ENCODE results near the gene MGMT.

The MGMT gene

GRCh38 chr10:129604333-129605032 is 137.4 kb downstream of the MGMT start:
- no peak for DNase-seq (ENCODE audit: extremely low read depth, low read depth)

GRCh38 chr10:129605266-129605985 is 138.4 kb downstream of the MGMT start:
- no peak for TF ChIP-seq CTCF (IDR thresholded peaks at IDR 0.05; ENCODE audit: low read depth, low read length)
- no peak for DNase-seq (ENCODE audit: extremely low read depth, low read depth)

More at GRCh38 chr10:129604333-129605032, 137.4 kb downstream of the MGMT start:
- no peak for TF ChIP-seq CTCF (IDR thresholded peaks at IDR 0.05; ENCODE audit: low read depth, low read length)

GRCh38 chr10:129605986-129606518 is 139.0 kb downstream of the MGMT start:
- TF ChIP-seq CTCF (IDR thresholded peaks at IDR 0.05; ENCODE audit: low read depth, low read length), result no peak

GRCh38 chr10:129607607-129608109 is 140.6 kb downstream of the MGMT start:
- DNase-seq (ENCODE audit: extremely low read depth, low read depth), result no peak
- no peak for TF ChIP-seq CTCF (IDR thresholded peaks at IDR 0.05; ENCODE audit: low read depth, low read length)

More at GRCh38 chr10:129605986-129606518, 139.0 kb downstream of the MGMT start:
- DNase-seq (ENCODE audit: extremely low read depth, low read depth), result no peak

GRCh38 chr10:129608653-129609052 is 141.6 kb downstream of the MGMT start:
- TF ChIP-seq CTCF (IDR thresholded peaks at IDR 0.05; ENCODE audit: low read depth, low read length), result no peak
- no peak for DNase-seq (ENCODE audit: extremely low read depth, low read depth)

- DNase-seq (ENCODE audit: extremely low read depth, low read depth), result no peak
- no peak for TF ChIP-seq CTCF (IDR thresholded peaks at IDR 0.05; ENCODE audit: low read depth, low read length)
These were observed 142.5 kb downstream of the MGMT start for GRCh38 chr10:129609551-129609950.
